Lung (tissue), 12 donors: ENCODE data around the gene GCHFR. TPM values are rescaled to one million over a fixed set of nuclear protein-coding genes. Genes with fewer than 3 reads are reported as not detected.

Experiments used
- ATAC-seq: fragments of 200-7000 bp; cut with Tn5 transposase; one replicate; pipeline ENCODE4 v1.9.1; 2020; ENCODE audit warnings: moderate number of reproducible peaks; ENCODE audit not compliant: insufficient read depth, low FRiP score
- DNase-seq, 3 donors: peaks; one replicate each; pipeline ENCODE4 v3.0.0-alpha.2; 2013 to 2017
- H3K27ac ChIP-seq, 2 donors: one replicate each; pipeline ENCODE4 v1.5.1; 2013; ENCODE audit warnings: mild to moderate bottlenecking in 2 of 2, moderate library complexity in 2 of 2, control low read depth in 1 of 2, inconsistent platforms in 1 of 2, low read depth in 1 of 2, low read length in 1 of 2
- H3K27me3 ChIP-seq, 3 donors: one replicate each; pipeline ENCODE4 v1.5.1; 2013; ENCODE audit warnings: low read length in 2 of 3; ENCODE audit not compliant: control insufficient read depth in 3 of 3, insufficient read depth in 3 of 3
- H3K36me3 ChIP-seq, 4 donors: one replicate each; pipeline ENCODE4 v1.5.1; 2013; ENCODE audit warnings: low read length in 4 of 4, mild to moderate bottlenecking in 1 of 4, moderate library complexity in 1 of 4; ENCODE audit not compliant: control insufficient read depth in 4 of 4, insufficient read depth in 4 of 4
- H3K4me1 ChIP-seq, 5 donors: one replicate each; pipeline ENCODE4 v1.5.1; 2013; ENCODE audit warnings: low read length in 5 of 5, mild to moderate bottlenecking in 2 of 5, moderate library complexity in 1 of 5; ENCODE audit not compliant: control insufficient read depth in 5 of 5, insufficient read depth in 5 of 5
- H3K4me3 ChIP-seq: one replicate; pipeline ENCODE4 v1.5.1; 2013; ENCODE audit warnings: mild to moderate bottlenecking, control low read depth, moderate library complexity
- H3K9ac ChIP-seq, 2 donors: one replicate each; pipeline ENCODE4 v1.5.1; 2013; ENCODE audit warnings: low read length in 2 of 2, control low read depth in 1 of 2; ENCODE audit not compliant: insufficient read depth in 1 of 2
- H3K9me3 ChIP-seq, 4 donors: one replicate each; pipeline ENCODE4 v1.5.1; 2013; ENCODE audit warnings: low read length in 3 of 4, mild to moderate bottlenecking in 1 of 4, moderate library complexity in 1 of 4; ENCODE audit not compliant: control insufficient read depth in 4 of 4, insufficient read depth in 3 of 4
- WGBS, 2 donors: extraction: QIAGEN DNeasy Blood & Tissue Kit; methylation state at CpG; one replicate each; pipeline ENCODE4 v1.1.7; 2013; 5-methylcytosine and 5-hydroxymethylcytosine counted together
- polyA plus RNA-seq, 2 donors: library from polyadenylated mRNA; stranded (reverse); fragments of 200-250 nt; gene quantifications; one replicate each; pipeline ENCODE4 v1.2.1, GENCODE V29; 2013
- total RNA-seq, 2 donors: library from RNA; depleted of rRNA in 1 of 2; stranded (reverse); fragments of >200 nt in 1 of 2; gene quantifications; one replicate each; pipeline ENCODE4 v1.2.1, GENCODE V29; 2014 to 2021
- TF ChIP-seq, protein P1 (sequence below): IDR thresholded peaks from 2 replicates; pipeline ENCODE4 v1.5.1; 2012; ENCODE audit warnings: mild to moderate bottlenecking; ENCODE audit errors: control extremely low read depth, extremely low read depth
- donor health status: control.
- donor health status: control.
- donor health status: Bipolar disorder and iron deficiency.
- donor health status: healthy.
- donor health status: DM: yes; HTN: yes; CAD: no.

Gene GCHFR
- total and polyA plus RNA-seq, 4 donors = 12.5 to 125 (median 69.6) TPM

DNA sequence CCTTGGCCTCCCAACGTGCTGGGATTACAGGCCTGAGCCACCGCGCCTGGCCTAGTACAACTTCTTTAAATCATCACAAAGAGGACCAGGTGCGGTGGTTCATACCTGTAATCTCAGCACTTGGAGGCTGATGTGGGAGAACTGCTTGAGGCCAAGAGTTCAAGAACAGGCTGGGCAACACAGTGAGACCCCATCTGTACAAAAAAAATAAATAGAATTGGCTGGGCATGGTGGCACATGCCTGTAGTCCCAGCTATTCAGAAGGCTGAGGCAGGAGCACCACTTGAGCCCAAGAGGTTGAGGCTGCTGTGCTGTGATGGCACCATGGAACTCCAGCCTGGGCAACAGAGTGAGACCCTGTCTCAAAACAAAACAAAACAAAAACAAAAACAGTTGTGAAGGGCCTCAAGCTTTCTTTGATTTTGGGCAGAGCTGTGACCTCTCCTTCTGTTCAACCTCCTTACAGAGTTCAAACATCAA, 14.7 kb upstream of the GCHFR start:
- WGBS, 2 donors = 96 to 97% methylated on average over 4 of the region's 4 CpGs
- Histone ChIP-seq H3K36me3 (peaks cover 11 to 33% (median 26%) of the 10 kb centered on the region in 4 donors), H3K4me1 (peaks cover 0 to 5% (median 0%) of the 10 kb centered on the region in 5 donors), H3K27me3 (no peaks in the 10 kb centered on the region), H3K9me3 (no peaks in the 10 kb centered on the region), H3K4me3 (no peak overlapping the region), H3K9ac (no peak overlapping the region), H3K27ac (no peak overlapping the region)
- ATAC-seq (no peak), DNase-seq (no peak)
- TF ChIP-seq, protein P1, sequence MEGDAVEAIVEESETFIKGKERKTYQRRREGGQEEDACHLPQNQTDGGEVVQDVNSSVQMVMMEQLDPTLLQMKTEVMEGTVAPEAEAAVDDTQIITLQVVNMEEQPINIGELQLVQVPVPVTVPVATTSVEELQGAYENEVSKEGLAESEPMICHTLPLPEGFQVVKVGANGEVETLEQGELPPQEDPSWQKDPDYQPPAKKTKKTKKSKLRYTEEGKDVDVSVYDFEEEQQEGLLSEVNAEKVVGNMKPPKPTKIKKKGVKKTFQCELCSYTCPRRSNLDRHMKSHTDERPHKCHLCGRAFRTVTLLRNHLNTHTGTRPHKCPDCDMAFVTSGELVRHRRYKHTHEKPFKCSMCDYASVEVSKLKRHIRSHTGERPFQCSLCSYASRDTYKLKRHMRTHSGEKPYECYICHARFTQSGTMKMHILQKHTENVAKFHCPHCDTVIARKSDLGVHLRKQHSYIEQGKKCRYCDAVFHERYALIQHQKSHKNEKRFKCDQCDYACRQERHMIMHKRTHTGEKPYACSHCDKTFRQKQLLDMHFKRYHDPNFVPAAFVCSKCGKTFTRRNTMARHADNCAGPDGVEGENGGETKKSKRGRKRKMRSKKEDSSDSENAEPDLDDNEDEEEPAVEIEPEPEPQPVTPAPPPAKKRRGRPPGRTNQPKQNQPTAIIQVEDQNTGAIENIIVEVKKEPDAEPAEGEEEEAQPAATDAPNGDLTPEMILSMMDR = no peak

GRCh38 chr15:40750885-40751284, 13.0 kb upstream of the GCHFR start:
- no peak overlapping the region for H3K4me3 ChIP-seq
- H3K9ac ChIP-seq = no peak overlapping the region
- H3K36me3 ChIP-seq = peaks cover 11 to 24% (median 23%) of the 10 kb centered on the region in 4 donors
- DNase-seq = no peak
- TF ChIP-seq, protein P1 = no peak
- no peak overlapping the region for H3K27ac ChIP-seq
- no peaks in the 10 kb centered on the region for H3K27me3 ChIP-seq
- ATAC-seq = no peak
- WGBS, 2 donors = 92 to 94% methylated on average over 4 of the region's 4 CpGs
- H3K9me3 ChIP-seq = no peaks in the 10 kb centered on the region
- H3K4me1 ChIP-seq = peaks cover 0 to 9% (median 0%) of the 10 kb centered on the region in 5 donors

DNA sequence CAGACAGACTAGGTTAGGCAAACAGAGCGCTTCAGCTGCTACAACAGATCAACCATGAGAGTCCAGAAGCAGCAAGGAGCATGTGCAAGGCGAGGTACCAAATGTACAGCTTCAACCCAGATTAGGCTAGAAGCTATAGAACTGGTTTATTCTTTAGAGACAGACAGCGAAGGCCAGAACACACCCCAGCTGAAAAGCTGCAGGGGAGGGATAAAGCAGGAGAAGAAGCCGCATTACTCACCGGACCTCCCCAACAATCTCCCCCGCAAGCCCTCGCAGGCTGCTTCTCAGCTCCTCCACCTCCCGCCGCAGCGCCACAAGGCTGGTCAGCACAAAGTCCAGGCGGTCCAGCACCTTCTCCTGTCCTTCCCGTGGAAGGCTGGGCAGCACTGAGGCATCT, 12.1 kb upstream of the GCHFR start:
- Histone ChIP-seq H3K36me3 (peaks cover 11 to 23% (median 23%) of the 10 kb centered on the region in 4 donors), H3K27me3 (no peaks in the 10 kb centered on the region), H3K4me1 (peaks cover 0 to 9% (median 0%) of the 10 kb centered on the region in 5 donors), H3K9me3 (no peaks in the 10 kb centered on the region), H3K9ac (no peak overlapping the region), H3K4me3 (no peak overlapping the region), H3K27ac (no peak overlapping the region)
- ATAC-seq (no peak), DNase-seq (no peak)
- WGBS, 2 donors = 95 to 96% methylated on average over 12 of the region's 12 CpGs
- TF ChIP-seq, protein P1 = no peak

- ATAC-seq (peak; percentile 8), DNase-seq (no peak)
- TF ChIP-seq, protein P1 = no peak
- WGBS, 2 donors = 0% methylated on average over 22 of the region's 22 CpGs
- Histone ChIP-seq H3K4me1 (peaks cover 0 to 9% (median 0%) of the 10 kb centered on the region in 5 donors), H3K9me3 (no peaks in the 10 kb centered on the region), H3K36me3 (peaks cover 7 to 20% (median 14%) of the 10 kb centered on the region in 4 donors), H3K4me3 (peak overlapping the region; percentile 96), H3K27ac (peak overlapping the region; percentile 43 to 90), H3K27me3 (no peaks in the 10 kb centered on the region), H3K9ac (no peak overlapping the region)
Measured at GRCh38 chr15:40754574-40754882, 9.3 kb upstream of the GCHFR start.
